DMS 273 (cell line): ENCODE data around the gene COL5A2.

Experiments
- DNase-seq: peaks from one replicate; lab custom pipeline; 2025; ENCODE audit not compliant: unreplicated experiment; lab: John Stamatoyannopoulos, UW

The COL5A2 gene

DNA sequence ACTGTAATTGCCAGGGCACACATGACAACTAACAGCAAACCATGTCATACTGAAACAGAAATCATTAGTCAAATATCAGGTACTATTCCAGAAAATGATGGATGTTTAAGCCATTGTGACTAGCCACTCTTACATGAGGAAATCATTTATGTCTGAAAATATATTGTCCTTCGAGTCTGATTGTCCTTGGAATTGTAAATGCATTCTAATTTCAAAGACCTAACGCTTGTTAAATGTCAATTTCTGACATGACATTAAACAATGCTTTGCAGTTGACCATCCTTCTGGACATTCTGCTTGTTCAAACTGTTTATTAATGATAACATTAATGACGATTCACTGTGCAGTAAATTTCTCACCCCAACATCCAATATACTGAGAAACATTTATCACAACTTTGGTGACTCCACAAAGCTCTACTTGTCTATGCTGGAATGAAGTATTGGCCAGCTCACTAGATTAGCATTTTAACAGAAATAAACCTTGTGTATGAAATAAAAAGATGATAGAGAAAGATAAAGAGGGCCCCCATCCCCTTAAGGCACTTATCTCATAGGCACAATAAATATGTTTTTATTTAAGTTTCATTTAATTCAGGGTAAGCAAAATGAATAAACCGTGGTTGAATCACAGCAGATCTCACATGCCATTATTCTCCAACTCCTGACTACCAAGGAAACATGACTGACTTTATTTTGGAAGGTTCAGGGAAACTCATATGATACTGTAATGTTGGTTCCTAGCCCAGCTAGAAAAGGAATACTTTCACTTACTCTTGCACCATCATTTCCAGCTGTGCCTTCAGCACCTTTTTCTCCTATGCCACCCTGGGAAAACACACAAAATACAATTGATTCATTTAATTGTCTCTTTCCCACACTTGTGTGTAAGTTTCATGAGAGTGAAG, 123.1 kb downstream of the COL5A2 start:
- DNase-seq = no peak

DNA sequence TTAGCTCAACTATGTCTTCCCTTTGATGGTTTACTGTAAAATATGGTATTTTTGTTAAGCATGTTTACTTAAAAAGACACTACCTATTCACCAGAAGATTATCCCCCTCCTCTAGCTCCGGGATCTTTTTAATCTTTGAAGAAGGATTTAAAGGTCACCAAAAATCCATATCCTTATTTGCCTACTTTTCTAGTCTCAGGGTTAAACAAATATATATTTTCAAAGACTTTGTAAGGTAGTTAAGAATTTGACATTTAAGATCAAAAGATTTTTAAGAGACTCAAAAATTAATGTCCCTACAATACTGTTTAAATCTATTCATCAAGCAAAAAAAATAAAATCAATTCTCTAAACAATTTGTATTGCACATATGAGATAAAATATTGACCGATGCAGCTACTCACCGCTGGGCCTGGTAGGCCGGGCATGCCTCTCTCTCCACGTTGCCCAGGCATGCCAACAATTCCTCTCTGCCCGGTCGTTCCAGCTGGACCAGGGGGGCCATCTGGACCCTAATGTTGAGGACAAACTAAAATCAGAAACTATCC, 129.3 kb downstream of the COL5A2 start:
- DNase-seq = peak; percentile 34

DNA sequence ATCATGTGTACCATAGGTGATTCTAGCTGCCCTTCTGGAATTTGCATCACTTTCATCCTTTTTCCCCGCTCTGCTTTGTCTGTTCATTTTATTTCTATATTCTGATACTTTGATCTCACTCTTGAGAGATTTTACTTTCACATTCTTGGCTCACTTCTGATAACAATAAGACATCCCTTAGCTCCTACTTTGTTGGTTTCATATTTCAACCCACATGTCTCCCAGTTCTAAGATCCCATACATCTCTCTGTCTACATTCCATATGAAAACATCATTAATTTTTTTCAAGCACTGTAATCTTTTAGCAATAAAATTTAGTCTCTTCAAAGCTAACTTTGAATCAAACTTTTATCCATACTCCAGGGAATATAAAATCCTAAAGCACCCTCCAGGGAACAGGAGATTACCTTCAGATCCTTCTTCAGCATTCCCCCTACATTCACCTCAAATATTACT, 129.8 kb downstream of the COL5A2 start:
- DNase-seq = no peak

DNA sequence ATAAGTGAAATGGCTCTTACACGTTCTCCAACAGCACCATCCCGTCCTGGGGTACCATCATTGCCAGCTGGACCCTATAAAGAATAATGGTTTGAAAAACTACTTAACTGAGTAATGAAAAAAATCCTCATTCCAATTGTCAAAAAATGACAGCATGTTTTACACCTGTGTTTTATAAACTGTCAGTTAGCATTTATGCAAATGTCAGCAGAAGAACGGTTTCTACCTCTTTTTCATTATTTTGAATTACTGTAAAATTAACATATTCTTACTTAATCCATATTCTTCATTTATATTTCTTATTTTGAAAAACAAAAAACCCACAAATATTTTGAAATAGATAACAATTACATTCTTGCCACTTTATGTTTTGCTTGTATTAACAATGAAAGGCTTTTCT, 131.4 kb downstream of the COL5A2 start:
- DNase-seq = no peak

DNA sequence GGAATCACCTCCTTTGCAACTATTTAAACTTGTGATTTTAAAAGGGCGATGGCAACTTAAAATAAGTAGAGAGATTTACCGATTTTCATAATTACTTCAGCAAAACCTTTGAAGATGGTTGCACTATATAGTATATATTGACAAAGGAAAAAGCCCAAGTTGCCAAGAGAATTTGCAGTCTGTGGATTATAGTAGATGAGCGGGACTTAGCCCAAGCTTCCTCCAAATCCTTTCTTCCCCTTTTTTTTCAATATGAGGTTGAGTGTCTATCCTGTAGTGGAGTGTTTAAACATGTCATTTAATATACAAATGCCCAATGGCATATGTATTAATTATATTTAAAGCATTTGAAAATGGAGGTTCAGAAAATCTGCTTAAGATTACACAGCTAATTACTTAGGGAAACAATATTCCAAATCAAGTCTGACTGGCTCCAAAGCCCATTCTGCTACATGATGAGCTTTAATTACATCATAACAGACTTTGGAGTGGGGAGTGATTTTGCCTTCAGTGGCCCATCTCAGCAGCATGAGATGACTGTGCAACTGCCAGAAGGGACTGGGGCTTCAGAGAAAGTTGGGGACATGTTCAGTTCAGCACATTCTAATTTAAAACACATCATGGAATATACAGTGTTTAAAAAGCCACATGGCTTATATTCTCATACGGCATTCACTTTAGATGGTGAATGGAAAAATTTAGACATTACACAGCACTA, 132.2 kb downstream of the COL5A2 start:
- DNase-seq = no peak

DNA sequence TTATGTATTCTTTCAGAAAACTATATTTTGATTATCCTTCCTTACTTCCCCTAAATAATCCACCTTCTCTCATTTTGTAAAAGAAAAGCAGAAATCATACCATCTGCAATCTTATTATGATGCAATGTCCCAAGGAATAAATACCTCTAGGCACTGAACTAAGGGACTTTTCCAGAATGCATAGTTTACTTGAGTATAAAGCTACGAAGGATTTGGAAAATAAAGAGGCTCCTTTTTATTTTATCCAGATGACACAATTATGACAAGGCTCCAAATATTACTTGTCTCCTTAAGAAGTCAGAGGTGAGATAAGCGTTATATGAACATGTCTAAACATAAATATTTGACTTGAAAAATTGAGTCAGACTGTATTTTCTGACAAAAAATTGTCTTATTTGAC, 133.2 kb downstream of the COL5A2 start:
- no peak for DNase-seq

DNA sequence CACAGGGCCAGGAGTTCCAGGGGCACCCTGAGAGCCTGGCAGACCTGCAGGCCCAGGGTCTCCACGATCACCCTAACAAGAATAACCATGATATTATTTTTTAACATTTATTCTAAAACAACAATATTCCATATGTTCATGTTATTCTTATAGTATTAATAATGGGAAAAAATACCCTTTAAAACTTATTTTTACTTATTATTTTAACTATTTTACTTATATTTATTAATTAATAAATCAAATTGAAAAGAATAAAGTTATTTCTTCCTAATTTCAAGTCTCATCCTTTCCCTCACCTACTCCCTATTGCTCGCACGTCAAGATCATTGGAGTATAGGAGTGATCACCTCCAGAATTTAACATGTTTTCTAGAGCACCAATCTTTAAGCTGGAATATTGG, 133.7 kb downstream of the COL5A2 start:
- DNase-seq = no peak

DNA sequence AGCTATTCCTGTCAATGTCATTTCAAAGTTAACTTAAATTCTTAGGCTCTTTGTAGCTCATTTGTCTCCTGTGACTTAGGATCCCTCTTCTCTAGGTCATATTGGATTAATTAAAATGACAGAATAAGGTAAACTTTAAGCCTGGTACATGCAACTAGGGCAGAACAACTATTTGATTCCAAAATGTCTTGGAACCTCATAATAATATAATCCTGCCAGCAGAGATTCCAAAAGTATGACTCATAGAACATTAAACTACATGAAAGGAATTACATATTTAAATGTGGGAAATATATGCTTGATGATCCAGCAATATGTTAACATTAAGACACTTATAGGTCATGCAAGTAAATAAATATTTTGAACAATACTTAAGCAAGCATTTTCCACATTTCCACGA, 142.0 kb downstream of the COL5A2 start:
- no peak for DNase-seq

DNA sequence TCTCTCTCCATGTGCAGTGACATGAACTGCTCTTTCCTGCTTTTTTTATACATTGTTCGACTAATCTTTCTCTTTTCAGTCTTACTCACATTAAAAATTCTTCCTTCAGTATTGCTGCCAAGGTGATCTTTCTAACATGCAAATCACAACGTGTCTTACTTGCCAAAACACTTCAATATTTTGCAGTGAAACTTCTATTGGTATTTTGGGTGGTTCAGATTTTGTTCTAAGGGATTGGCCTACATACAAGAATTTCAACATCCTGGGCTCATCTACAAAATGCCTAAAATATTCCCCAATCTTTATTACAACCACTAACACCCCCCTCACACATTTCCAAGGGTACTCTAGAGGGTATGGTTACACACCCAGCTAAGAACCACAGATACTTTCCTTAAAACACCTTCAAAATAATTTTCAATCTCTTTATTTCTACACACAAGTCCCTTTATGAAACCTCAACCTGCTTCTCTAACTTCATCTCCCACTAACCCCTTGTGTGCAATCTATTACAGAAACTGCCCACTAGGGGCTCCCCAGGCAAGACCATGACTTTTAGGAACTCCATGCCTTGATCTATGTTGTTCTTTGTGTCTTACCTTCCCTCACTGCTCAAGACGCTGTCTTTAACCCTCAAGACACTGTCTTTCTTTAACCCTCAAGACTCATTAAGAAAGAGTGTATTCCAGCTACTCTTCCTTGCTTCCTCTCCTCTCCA, 154.5 kb downstream of the COL5A2 start:
- DNase-seq = peak; percentile 24

DNA sequence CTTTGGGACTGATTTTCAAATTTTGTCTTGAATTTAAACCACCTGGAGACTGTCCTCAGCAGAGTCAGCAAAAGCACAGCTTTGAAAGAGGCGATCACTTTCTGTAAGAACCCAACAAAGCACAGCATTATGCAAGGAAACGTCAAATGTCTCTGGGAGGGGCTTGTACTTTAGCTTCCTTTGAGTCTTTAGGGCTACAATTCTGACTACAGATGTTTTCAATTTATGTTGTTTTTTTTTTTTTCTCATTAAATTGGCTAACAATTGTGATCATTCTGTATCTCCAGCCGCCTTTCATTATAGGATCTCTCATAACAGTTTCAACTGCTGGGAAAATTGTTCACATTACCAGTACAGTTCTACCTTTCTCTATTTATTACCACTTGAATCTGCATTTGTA, 157.1 kb downstream of the COL5A2 start:
- DNase-seq = no peak

DNA sequence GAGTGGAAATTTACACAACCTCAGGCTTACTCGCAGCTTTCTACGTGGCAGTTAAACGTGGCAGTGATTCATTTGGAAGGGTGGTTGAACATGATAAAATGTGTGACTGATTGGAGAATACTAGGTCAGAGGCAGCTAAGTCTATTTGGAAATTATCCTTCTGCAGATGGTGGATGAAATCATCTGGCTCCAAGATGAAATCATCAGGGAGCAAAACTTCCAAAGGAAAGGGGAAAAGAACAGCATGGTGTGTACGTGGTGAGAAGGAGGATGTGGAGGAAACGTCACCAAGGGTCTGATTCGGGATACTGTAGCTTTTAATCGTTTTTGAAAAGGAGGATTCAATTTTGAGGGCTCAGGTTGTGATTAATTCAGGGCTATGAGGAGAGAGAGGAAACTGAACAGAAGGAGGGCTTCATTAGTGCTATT, 157.5 kb downstream of the COL5A2 start:
- peak; percentile 5 for DNase-seq

DNA sequence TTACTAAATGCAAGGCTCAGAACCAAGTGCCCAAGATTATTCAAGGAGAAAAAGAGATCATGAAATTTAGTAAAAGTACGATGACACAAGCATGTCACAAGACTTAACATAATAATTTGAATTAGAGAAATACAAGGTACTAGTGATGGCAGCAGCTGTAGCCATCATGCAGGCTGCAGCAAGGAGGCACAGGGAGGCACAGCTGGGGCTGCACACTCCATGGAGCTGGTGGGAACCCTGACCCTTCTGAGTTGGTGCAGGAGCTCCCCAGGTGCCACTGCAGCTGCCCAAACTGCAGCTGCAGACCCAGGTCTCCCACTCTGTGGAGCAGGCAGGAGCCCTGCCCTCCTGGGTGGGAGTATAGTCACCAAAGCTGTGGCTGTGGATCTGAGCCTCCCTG, 159.4 kb downstream of the COL5A2 start:
- DNase-seq = no peak

DNA sequence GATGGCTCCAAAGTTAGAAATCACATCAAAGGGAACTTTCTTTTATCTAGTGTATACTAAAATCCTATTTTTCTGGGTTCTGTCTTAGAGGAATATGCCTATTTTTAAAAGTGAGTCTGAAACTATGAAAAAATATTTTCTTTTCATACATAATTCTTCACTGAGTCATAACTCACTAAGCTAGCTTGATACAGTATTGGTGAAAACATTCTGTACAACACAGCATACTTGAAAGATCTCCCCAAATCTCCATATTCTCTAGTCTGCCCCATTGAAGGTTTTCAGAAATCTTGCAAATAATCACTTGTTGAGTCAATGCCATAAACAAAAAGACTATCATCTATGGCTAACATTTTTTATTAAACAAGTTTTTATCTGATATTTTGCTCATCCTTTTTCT, 160.9 kb downstream of the COL5A2 start:
- DNase-seq = no peak

DNA sequence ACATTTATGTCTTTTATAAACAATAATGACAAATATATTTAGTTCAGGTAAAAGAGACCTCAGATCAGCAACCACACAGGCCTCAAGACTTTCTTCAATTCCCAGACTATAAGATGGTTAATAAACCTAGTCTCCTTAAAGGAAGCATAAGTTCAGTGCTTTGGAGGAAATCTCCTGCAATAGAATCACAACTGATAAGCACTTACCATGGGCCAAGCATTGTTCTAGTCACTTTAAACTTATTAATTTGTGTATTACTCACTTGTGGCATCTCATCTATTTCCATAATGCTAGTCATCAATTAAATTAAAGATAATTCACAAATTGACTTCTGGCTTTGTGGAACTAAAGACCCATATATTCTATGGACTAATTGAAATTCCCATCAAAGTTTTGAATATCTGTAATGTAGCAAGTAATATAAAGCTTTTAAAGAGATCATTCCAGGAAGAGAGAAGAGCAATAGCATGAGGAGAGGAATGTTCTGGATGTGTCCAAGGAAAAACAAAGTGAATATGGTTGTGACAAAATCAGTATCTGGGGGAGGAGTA, 163.2 kb downstream of the COL5A2 start:
- no peak for DNase-seq

DNA sequence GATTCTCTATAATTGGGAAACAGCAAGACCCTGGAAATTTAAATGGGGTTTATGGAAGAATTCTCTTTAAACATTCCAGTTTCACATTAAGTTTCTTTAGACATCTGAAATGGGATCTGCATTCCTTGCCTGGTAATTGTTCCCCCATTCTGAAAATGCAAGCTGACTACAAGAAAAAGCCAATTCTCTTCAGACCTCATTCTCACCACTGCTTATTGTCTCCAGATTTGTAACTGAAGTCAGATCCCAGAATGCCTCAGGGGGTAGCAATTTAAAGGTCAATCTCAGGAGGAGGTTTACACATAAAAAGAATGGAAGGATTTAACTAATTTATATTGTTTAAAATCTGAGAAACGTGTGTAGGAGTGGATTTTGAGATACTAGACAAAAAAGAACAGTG, 164.2 kb downstream of the COL5A2 start:
- no peak for DNase-seq

DNA sequence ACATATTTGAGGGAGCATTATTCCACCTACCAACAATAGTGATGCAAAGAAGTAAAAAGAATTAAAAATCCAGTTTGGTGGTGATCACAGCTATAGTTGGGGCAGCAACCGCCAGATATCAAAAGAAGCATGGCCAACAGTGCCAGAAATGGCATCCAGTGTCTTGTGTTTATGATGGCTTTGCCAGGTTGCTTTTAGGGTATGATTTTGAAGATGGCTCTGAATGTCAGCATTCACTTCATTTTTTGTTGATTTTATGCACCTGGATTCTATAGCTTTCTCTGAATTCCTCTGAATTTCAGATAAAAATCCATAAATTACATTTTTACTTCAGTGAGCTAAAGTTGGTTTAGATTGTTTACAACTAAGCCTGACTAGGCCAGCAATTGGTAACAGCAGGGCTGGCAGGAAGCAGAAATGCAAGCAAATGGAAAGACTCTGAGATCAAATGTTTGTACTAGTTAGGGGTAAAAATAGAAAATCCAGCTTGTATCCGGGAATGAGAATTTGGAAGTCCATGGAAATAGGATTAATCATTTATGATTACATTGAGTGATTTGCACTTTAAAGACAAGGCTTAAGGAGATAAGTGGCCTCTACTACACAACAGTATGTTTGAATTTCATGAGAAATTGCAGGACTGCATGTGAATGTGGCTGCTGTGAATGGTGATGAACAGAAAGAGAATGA, 165.0 kb downstream of the COL5A2 start:
- DNase-seq = no peak

DNA sequence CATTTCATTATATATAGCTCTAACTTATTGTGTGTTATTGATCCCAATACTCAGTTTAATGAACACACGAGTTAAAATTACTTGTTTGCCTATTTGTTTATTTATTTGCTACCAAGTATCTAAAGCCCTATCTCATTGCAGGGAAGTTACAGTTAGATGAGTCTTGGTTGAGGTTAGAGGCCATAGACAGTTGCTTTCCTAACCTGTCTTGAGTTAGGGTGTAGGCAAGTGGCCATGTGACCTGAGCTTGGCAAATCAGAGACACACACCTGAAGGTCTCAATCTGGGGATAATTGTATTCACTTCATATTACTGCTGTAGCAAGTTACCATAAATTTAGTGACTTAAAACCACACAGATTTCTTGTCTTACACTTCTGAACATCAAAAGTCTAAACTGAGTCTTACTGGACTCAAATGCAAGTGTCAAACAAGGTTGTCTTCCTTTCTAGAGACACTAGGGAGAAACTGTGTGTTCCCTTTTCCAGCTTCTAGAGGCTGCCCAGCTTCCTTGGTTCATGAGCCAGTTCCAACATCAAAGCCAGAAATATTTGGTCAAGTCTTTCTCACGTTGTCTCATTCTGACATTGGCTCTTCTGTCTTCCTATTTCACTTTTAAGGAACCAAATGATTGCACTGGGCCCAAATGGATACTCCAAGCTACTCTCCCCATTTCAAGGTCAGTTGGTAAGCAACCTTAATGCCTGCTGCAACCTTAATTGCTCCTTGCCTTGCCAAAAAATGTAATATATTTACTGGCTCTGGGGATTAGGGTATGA, 165.7 kb downstream of the COL5A2 start:
- no peak for DNase-seq

DNA sequence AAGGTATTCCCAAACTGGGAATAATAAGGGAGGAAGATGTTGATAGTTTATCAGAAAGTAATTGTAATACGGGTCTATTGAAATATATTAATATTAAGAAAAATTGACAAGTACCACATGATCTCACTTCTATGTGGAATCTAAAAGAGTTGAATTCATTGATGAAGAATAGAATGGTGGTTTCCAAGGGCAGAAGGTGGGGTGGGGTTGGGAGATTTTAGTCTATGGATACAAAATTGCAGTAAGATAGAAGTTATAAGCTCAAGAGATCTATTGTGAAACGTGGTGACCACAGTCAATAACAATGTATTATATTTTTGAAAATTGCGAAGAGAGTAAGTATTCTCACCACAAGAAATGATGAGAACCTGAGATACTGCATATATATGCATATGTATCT, 166.5 kb downstream of the COL5A2 start:
- DNase-seq = no peak

DNA sequence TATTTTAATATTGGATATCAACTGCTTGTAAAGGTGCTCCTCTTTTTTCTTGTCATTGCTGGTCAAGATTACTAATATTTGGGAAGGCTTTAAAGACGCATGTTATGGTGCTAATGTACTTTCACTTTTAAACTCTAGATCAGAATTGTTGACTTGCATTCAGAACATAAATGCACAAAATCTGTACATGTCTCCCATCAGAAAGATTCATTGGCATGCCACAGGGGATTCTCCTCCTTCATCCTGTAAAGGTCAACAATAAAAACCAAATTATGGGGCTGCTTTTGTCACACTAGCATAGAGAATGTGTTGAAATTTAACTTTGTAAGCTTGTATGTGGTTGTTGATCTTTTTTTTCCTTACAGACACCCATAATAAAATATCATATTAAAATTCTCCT, 167.2 kb downstream of the COL5A2 start:
- DNase-seq = no peak

DNA sequence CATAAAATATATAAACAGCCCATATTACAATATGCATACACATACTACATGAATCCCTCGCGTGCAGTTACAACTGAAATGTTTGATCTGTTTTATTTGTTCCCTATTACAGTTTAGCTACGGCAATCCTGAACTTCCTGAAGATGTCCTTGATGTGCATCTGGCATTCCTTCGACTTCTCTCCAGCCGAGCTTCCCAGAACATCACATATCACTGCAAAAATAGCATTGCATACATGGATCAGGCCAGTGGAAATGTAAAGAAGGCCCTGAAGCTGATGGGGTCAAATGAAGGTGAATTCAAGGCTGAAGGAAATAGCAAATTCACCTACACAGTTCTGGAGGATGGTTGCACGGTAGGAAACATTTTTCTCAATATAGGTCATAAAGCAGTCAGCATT, 169.0 kb downstream of the COL5A2 start:
- no peak for DNase-seq
